GM18868 (cell line): ENCODE data around the gene ACTR5.
"Not testable (repeated sequence)": the region's sequence is repeated elsewhere in the genome, so short reads cannot be mapped to it uniquely, and the experiment has no call there.

Experiments used
- ATAC-seq: cut with Tn5 transposase; IDR thresholded peaks from one replicate; pipeline ENCODE4 v1.9.1; 2021; ENCODE audit warnings: mild to moderate bottlenecking, moderate library complexity; ENCODE audit not compliant: unreplicated experiment

The ACTR5 gene

DNA sequence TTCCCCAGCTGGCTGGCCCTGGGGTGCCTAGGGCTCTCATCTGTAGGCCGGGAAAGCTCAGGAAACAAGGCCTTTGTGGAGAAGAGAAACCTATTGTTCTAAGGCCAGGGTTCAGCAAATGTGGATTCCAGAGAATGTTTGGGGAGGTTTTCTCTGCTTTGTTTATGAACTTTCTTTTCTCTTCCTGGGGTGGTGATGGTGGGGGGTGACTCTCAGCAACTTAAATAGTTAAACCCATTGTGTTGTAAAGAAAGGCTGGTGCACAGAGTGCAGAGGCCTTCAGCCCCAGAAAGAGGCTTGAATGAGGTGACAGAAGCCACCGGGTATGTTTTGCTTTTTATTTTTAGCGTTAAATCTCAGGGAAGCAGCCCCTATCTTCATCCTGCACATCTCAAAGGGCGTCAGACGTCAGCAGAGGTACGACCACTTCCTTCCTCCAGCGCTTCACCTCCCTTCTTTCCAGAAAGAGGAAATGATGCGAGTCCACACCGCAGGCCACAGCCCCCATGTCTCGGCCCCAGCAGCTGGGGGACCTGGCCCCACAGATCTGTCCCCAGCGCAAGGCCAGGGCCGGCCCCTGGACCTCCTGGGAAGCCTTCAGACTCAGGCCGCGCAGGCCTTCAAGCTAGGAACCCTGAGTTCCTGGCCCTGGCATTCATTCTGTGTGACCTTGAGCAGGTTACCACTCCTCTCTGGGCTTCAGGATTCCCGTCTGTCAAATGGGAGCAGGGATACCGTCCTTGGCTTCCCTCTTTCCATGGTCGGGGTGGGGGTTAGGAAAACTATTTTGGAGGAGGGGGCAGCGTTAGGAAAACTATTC, 56.6 kb downstream of the ACTR5 start:
- peak; percentile 36 for ATAC-seq

DNA sequence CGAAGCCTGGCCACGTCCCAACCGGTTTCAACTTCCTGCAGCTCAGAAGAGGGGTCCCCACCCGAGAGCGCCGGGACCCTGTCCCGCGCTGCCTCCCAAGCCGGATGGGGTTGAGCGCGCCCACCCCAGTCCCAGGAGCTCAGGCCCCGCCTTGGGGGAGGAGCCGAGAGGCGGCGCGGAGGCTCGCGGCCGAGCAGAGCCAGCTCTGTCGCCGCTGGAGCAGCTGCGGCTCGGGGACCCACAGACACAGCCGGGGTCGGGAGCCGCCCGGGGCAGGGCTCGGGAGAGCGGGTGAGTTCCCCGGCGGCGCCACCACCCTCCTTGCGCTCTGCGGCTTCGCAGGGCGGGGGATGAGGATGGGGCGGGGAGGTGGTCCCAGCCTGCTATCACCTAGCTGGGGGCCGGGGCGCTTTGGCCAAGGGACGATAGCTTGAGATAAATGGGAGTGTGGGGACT, 57.3 kb downstream of the ACTR5 start, which contains the start of gene PPP1R16B:
PPP1R16B (plus strand) TSS at position 196 of the 456 bp plus-strand sequence. CDS start 30,229 bp downstream, outside the sequence.
- ATAC-seq, result peak; percentile 60

DNA sequence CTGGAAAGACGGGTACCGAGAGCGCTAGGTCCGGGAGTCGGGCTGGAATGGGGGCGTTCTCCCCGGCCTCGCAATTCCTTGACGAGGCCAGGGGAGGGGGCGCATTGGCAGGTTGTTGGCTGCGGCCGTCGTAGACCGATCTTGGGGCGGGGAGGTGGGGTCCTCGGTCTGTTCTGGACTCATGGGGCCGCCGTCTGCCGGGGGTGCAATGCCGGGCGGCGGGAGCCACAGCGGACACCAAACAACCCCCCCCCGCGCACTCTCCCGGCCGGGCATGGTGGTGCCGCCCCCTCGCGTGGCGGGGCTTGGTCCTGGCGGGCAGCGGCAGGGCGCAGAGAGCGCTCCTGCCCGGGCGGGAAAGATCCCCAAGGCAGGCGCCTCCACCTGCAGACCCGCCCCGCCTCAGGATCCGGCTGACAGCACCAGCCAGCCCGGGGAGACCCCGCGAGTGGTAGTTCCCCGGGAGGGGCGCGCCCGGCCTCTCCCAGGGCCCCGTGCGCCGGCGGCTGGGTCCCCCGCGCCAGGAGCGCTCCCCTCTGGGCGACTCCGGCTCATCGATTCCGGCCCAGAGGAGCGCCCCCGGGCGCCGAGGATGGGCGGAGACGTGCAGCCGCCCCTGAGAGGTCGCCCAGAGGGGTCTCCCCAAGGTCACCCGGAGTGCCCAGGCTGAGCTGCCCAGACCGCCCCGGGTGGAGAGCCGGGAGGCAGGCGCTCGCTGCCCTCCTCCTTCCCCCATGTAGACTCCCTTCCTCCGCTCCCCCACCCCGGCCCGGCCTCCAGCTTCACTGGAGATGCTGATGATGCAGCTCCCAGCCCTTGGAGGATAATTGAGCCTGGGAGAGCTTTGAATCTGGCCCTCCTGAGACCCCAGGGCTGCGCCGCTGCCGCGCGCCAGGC, 57.9 kb downstream of the ACTR5 start:
- ATAC-seq, result peak; percentile 20

DNA sequence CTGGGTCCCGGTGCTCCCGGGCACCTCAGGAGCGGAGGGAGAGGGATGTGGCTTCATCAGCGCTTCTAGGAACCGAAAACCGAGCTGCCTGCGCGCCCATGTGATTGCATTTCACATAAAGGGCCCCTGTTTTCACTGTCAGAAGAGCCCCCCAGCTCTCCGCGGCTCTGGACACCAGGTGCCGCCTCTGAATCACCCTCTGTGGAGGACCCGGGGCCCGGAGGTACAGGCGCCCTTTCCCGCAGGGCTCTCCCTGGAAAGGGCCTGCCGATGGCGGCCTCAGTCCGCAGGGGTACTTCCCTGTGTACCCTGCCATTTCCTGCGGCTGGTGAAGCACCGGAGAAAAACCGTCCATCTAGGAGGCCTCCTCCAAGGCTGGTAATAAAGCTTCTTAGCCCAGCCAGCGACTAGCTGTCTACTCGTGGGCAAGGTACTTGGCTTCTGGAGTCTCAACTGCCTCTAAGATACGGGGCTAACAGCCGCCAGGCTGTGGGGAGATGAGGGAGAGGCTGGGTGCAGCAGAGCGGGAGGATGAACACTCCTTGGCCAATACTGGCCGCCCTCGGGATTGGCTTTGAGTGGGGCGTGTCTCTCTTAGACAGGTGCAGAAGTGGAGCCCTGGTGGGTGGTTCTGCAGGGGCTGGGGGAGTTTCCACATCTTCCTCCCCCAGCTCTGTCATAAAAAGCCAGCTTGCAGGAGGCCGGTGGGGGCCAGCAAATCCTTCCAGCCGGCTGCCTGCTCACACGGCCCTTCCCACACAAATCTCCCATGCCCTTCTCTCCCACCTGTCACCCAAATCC, 58.8 kb downstream of the ACTR5 start:
- peak; percentile 35 for ATAC-seq

DNA sequence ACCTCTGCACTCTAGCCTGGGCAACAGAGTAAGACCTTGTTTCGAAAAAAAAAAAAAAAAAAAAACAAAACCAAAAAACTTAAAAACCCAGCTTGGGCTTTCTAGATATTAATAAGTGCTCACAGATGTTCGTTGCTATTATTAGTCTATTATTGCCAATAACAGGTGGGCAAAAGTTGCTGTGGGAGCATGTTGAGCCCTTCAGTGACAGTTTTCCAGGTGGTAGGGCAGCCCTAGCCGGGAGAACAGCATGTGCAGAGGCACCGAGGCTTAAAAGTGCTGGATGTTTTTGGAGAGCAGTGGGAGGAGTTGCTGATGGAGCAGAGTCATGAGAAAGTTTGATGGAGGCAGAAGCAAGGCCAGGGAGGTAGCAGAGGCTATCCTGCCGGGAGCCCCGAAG, 61.7 kb downstream of the ACTR5 start:
- ATAC-seq, result no peak

DNA sequence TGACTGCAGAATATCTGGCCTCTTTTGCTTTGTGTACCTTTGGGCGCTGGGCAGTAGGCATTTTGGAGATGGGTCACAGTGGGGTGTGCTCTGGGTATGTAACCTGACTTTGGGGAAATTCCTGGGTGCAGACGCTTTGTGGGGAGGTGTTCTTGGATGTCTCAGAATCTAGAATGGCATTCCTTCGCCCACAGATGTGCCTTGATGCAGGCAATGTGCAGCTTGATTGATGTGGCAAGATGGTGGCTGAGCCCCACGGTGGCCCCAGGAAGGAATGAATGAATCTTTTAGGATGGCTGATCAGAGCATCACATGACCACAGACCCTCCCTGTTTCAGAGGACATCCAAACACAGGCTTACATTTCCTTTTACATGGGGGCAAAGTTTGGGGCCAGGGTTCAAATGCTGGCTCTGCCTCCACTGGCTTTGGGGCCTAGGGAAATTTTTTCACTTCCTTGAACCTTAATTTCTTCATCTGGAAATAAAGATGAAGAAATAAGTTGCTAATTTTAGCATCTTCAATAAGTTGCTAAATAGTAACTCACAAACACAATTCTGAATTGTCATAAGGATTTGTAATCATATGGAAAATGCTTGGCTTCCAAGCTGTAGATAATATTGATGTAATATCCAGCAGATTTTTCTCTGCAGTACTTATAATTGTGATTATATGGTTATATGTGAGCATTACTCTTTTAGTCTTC, 62.8 kb downstream of the ACTR5 start:
- ATAC-seq, result no peak

DNA sequence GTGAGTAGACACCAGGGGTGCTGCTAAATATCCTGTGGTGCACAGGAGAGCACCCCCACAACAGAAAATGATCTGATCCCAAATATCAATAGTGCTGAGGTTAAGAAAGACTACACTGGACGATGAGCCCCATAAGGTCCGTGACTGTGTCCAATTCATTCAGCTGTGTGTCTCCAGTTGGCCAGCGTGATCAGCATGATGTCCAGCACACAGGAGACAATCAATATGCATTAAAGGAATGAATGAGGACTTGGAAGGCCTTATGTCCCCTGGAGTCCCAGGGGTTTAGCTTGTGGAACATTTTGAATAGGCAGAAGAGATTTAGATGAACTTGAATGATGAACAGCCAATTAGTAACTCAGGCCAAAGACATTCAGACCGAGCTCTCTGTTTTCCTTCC, 63.5 kb downstream of the ACTR5 start:
- ATAC-seq, result no peak

DNA sequence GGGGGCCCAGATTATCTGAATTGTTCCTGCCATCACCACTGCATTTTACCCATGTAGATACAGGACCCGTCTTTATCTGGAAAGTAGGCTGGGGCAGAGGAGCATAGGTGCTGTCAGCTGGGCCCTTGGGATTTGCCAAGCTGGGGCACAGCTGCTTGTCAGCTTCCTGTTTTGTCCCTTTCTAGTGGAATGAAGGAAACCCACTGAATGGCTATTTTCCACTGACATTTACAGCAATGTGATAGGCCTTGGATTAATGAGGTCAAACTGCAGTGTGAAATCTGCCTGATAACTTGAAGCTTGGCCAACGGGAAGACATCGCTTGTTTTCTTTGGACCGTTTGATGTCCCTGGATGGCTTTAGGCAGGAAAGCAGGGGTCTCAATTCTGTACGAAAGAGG, 63.9 kb downstream of the ACTR5 start:
- no peak for ATAC-seq

DNA sequence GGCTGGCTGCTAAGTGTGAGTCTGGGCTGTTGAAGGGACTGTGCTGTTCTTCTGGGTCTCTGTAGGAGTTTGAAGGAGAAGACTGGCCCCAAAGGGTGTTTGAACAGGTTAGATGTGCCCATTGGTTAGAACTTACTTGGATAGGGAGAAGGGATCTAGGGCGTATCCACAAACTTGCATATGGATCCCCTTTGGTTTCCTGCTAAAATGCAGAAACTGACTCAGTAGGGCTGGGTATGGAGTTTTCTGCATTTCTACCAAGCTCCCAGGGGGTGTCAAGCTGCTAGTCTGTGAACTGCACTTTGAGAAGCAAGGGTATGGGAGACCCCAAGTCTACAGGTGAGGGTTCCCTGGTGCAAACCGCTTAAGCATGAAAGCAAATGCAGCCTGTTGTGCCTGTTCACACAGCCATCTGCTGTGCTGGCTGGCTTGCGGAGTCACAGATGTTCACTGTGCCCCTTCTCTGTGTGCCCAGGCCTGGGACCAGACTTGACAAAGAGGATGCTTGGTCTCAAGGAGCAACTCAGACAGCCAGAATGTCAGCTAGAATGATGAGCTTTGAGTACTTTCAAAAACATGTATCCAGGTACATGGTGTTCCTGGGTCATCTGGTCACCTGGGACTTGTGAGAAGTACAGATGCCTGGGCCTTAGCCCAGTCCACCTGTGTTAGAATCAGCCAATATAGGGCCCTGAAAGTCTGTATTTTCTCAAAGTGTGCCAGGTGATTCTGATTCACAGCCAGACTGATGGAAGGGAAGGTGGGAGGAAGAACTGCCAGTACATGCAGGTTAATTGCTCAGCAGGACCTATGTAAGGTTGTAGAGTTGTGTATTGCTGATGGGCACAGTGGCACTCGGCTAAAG, 64.7 kb downstream of the ACTR5 start:
- no peak for ATAC-seq

DNA sequence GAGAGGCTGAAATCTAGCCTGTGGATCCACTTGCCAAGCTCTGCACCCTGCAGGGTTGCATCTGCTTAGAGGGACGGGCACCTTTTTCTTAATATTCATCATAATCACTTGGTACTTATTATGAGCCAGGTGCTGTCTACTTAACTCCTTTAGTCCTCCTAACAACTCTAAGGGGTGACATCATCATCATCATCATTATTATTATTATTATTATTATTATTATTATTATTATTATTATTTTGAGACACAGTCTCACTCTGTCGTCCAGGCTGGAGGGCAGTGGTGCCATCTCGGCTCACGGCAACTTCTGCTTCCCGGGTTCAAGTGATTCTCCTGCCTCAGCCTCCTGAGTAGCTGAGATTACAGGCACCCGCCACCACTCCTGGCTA, 65.3 kb downstream of the ACTR5 start:
- not testable (repeated sequence) for ATAC-seq

DNA sequence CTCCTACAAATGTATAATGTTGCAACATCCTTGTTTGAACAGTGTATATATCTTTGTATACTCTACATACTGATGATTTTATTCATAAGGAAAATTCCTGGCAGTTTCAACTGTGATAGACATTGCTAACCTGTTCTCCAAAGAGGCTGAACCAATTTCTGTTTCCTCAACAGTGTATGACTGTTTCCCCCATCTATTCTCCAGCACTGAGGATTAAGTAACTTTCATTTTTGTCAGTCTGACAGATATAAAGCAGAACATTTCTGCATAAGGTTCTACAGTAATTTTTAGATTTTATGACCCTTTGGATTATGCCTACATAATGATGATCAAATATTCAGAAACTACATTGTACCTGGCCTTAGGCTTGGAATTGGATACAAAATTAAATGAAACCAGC, 67.2 kb downstream of the ACTR5 start:
- no peak for ATAC-seq

DNA sequence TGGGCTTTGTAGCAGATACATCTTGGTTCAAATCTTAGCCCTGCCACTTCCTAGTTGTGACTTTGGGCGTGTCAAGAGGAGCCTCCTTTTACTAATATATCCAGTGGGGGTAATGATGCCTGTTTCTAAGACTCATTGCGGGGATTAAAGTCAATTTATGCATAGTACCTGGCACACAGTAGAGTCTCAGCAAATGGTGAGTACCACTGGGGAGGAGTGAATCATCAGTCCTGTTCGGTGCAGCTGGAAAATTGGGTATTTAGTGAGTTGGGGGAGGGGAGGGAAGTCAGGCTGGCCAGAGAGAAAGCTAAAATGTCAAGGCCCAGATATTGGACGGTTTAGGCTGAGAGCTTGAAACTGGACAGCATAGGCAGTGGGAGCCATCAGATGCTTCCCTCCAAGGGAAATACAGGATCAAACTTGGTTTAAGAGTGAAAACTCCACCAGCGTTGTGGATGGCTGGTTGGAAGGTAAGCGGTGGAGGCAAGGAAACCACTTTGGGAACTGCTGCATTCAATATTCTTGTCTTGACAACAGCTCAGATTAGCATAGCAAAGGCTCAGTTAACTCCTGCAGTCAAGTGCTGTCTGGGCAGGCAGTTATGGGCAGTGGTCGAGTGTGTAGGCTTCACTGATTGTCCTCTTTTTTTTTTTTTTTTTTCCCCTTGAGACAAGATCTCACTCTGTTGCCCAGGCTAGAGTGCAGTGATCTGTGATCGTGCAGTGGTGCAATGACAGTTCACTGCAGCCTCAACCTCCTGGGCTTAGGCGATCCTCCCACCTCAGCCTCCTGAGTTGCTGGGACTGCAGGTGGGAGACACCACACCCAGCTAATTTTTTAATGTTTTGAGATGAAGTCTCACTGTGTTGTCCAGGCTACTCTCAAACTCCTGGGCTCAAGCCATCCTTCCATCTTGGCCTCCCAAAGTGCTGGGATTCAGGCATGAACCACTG, 70.1 kb downstream of the ACTR5 start:
- ATAC-seq, result no peak
